Loucy (cell line): Measurements from ENCODE around the gene PADI3.

Experiments used
- H2AFZ ChIP-seq: fragments of 200-600 bp; sonication (generic); 2 replicates; pipeline ENCODE4 v1.6.0; 2016; ENCODE audit warnings: antibody characterized with exemption, mild to moderate bottlenecking, low read length, moderate library complexity
- H3F3A ChIP-seq: fragments of 200-600 bp; 2 replicates; pipeline ENCODE4 v1.6.0; 2016; ENCODE audit warnings: antibody characterized with exemption, low read depth, mild to moderate bottlenecking
- H3K27me3 ChIP-seq: fragments of 200-600 bp; sonication (generic); 2 replicates; pipeline ENCODE4 v1.6.1; 2014; ENCODE audit warnings: low read length, mild to moderate bottlenecking; ENCODE audit not compliant: insufficient read depth, poor library complexity, severe bottlenecking
- H3K36me3 ChIP-seq: fragments of 200-600 bp; sonication (generic); 2 replicates; pipeline ENCODE4 v1.6.1; 2016; ENCODE audit warnings: low read length; ENCODE audit not compliant: insufficient read depth
- H3K4me1 ChIP-seq: fragments of 200-600 bp; sonication (generic); 2 replicates; pipeline ENCODE4 v1.5.1; 2014; ENCODE audit warnings: low read length, mild to moderate bottlenecking; ENCODE audit not compliant: insufficient read depth, poor library complexity, severe bottlenecking
- H3K4me2 ChIP-seq: fragments of 200-600 bp; sonication (generic); 2 replicates; pipeline ENCODE4 v1.6.0; 2014; ENCODE audit warnings: antibody characterized with exemption, low read length, low read depth, mild to moderate bottlenecking; ENCODE audit not compliant: poor library complexity, severe bottlenecking
- H3K4me3 ChIP-seq: fragments of 200-600 bp; sonication (generic); 2 replicates; pipeline ENCODE4 v1.5.1; 2014; ENCODE audit warnings: low read length, mild to moderate bottlenecking, mixed read lengths; ENCODE audit not compliant: poor library complexity, severe bottlenecking
- H3K79me2 ChIP-seq: fragments of 200-600 bp; sonication (generic); 2 replicates; pipeline ENCODE4 v1.6.1; 2014; ENCODE audit warnings: low read length; ENCODE audit not compliant: insufficient read depth
- H3K9ac ChIP-seq: fragments of 200-600 bp; sonication (generic); 2 replicates; pipeline ENCODE4 v1.6.0; 2014; ENCODE audit warnings: mild to moderate bottlenecking, low read depth, low read length, moderate library complexity; ENCODE audit not compliant: poor library complexity, severe bottlenecking
- H3K9me2 ChIP-seq: fragments of 200-600 bp; sonication (generic); replicated peaks from 2 replicates; pipeline ENCODE4 v1.6.1; 2016; ENCODE audit warnings: low read depth, low read length, mixed read lengths
- H3K9me3 ChIP-seq: fragments of 200-600 bp; sonication (generic); 2 replicates; pipeline ENCODE4 v1.6.1; 2014; ENCODE audit warnings: mild to moderate bottlenecking, antibody characterized with exemption, low read length, low read depth; ENCODE audit not compliant: insufficient read depth
- H4K20me1 ChIP-seq: fragments of 200-600 bp; sonication (generic); 2 replicates; pipeline ENCODE4 v1.6.0; 2014; ENCODE audit warnings: antibody characterized with exemption, low read length, mild to moderate bottlenecking; ENCODE audit not compliant: insufficient read depth, poor library complexity, severe bottlenecking
- EZH2phosphoT487 ChIP-seq: fragments of 200-600 bp; IDR thresholded peaks from 2 replicates; pipeline ENCODE4 v1.6.1; 2018; ENCODE audit warnings: antibody characterized with exemption, mild to moderate bottlenecking, moderate library complexity, borderline replicate concordance
- TF ChIP-seq, protein P1 (sequence below): fragments of 200-600 bp; sonication (generic); conservative IDR thresholded peaks from 2 replicates; pipeline ENCODE4 v1.5.1; 2014; ENCODE audit warnings: mild to moderate bottlenecking, antibody characterized with exemption, low read length

The PADI3 gene

DNA sequence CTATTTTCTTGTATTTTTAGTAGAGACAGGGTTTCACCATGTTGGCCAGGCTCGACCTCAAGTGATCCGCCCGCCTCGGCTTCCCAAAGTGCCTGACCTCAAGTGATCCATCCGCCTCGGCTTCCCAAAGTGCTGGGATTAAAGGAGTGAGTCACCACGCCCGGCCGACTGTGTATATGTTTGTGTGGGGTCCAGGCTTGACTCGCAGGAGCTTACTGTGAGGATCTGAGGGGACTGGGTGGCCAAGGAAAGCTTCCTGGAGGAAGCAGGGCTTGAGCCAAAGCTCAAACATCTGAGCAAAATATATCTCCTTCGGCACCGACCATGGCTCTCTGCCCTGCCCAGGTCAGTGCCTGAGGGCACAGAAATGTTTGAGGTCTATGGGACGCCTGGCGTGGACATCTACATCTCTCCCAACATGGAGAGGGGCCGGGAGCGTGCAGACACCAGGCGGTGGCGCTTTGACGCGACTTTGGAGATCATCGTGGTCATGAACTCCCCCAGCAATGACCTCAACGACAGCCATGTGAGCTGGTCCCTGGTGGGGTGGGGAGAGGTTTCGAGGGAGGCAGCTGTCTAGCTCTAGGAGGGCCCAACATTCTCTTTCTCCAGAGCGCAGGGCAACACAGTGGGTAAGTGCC, 10.5 kb downstream of the PADI3 start:
- Histone ChIP-seq H3K9me3 (no peaks in the 10 kb centered on the region), H3K36me3 (no peaks in the 10 kb centered on the region), H3K9me2 (no peaks in the 10 kb centered on the region), H3K4me3 (no peak overlapping the region), H3K79me2 (no peaks in the 10 kb centered on the region), H3K9ac (no peak overlapping the region), H3K4me1 (no peaks in the 10 kb centered on the region), H3K4me2 (no peak overlapping the region), H4K20me1 (no peaks in the 10 kb centered on the region), H3K27me3 (no peaks in the 10 kb centered on the region), H3F3A (no peaks in the 10 kb centered on the region), H2AFZ (no peak overlapping the region)
- TF ChIP-seq, protein P1, sequence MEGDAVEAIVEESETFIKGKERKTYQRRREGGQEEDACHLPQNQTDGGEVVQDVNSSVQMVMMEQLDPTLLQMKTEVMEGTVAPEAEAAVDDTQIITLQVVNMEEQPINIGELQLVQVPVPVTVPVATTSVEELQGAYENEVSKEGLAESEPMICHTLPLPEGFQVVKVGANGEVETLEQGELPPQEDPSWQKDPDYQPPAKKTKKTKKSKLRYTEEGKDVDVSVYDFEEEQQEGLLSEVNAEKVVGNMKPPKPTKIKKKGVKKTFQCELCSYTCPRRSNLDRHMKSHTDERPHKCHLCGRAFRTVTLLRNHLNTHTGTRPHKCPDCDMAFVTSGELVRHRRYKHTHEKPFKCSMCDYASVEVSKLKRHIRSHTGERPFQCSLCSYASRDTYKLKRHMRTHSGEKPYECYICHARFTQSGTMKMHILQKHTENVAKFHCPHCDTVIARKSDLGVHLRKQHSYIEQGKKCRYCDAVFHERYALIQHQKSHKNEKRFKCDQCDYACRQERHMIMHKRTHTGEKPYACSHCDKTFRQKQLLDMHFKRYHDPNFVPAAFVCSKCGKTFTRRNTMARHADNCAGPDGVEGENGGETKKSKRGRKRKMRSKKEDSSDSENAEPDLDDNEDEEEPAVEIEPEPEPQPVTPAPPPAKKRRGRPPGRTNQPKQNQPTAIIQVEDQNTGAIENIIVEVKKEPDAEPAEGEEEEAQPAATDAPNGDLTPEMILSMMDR: no peak
- no peak for TF ChIP-seq EZH2phosphoT487

DNA sequence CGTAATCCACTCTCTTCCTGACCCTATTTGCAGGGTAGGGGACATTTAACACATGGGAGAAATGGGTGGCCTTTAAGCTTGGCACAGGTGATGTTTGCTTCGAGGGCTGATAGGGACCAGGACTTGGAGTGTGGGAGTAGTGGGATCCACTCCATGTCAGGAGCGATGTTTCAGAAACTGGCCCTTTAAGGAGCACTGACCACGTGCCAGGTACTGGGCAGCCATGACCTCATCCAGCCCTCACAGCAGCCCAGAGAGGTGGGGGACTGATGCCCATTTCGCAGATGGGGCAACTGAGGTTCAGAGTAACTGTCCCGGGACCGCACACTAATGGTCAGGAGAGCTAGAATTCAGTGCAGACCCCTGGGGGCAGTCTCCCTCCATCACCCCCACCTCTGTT, 11.4 kb downstream of the PADI3 start:
- Histone ChIP-seq H3F3A (no peaks in the 10 kb centered on the region), H3K9me3 (no peaks in the 10 kb centered on the region), H3K4me3 (no peak overlapping the region), H2AFZ (no peak overlapping the region), H3K36me3 (no peaks in the 10 kb centered on the region), H4K20me1 (no peaks in the 10 kb centered on the region), H3K79me2 (no peaks in the 10 kb centered on the region), H3K4me2 (no peak overlapping the region), H3K27me3 (no peaks in the 10 kb centered on the region), H3K4me1 (no peaks in the 10 kb centered on the region), H3K9me2 (no peaks in the 10 kb centered on the region), H3K9ac (no peak overlapping the region)
- no peak for TF ChIP-seq EZH2phosphoT487
- TF ChIP-seq, protein P1: no peak

DNA sequence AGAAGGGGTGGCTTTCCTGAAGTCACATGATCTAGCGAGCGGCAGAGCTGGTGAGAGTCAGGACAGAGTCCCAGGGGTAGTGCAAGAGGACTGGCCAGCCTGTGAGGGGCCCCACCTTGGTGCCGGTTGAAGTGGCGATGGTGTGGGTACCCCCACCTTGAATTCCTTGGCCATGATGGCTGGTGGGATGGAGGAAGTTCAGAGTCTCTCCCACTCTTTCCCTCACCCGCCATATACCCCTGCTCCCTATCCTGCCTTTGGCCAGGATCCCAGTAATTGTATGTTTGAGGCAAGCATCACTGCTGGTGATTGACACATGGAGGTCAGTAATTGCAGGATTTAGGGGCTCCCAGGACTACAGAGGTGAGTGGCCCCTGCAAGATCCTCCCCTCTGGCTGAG, 11.8 kb downstream of the PADI3 start:
- H3K4me1 ChIP-seq: no peaks in the 10 kb centered on the region
- no peaks in the 10 kb centered on the region for H3K79me2 ChIP-seq
- H4K20me1 ChIP-seq: no peaks in the 10 kb centered on the region
- TF ChIP-seq EZH2phosphoT487: no peak
- TF ChIP-seq, protein P1: no peak
- H3K9me3 ChIP-seq: no peaks in the 10 kb centered on the region
- no peaks in the 10 kb centered on the region for H3K36me3 ChIP-seq
- H3K27me3 ChIP-seq: no peaks in the 10 kb centered on the region
- H3K9me2 ChIP-seq: no peaks in the 10 kb centered on the region
- no peak overlapping the region for H3K9ac ChIP-seq
- no peaks in the 10 kb centered on the region for H3F3A ChIP-seq
- no peak overlapping the region for H3K4me2 ChIP-seq
- no peak overlapping the region for H2AFZ ChIP-seq
- no peak overlapping the region for H3K4me3 ChIP-seq
